HG03432 (cell line): ENCODE data around the gene PQBP1.

Experiments
- ATAC-seq: cut with Tn5 transposase; IDR thresholded peaks from one replicate; pipeline ENCODE4 v1.9.1; 2021; ENCODE audit warnings: mild to moderate bottlenecking, moderate library complexity; ENCODE audit not compliant: unreplicated experiment

Gene PQBP1

DNA sequence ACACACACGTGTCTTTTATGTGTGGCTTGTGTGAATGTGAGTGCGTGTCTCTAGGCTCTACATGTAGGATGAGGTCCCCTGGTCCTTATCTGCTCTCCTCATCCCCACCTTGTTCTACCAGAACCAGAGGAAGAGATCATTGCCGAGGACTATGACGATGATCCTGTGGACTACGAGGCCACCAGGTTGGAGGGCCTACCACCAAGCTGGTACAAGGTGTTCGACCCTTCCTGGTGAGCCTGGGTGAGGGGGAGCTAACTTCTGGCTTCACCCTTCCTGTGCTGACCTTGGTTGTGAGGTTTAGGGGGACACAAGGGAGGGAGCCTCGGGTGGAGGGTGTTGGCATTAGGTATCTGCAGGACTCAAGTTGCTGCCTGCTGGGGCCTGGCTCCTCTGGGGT is 3.3 kb downstream of the PQBP1 start:
- no peak for ATAC-seq

DNA sequence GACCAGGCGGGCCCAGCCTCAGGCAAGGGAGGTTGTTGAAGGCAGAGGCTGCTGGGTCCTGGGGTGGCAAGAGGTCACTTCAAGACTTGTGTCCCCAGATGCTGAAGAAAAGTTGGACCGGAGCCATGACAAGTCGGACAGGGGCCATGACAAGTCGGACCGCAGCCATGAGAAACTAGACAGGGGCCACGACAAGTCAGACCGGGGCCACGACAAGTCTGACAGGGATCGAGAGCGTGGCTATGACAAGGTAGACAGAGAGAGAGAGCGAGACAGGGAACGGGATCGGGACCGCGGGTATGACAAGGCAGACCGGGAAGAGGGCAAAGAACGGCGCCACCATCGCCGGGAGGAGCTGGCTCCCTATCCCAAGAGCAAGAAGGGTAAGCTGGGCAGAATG is 4.4 kb downstream of the PQBP1 start:
- no peak for ATAC-seq

DNA sequence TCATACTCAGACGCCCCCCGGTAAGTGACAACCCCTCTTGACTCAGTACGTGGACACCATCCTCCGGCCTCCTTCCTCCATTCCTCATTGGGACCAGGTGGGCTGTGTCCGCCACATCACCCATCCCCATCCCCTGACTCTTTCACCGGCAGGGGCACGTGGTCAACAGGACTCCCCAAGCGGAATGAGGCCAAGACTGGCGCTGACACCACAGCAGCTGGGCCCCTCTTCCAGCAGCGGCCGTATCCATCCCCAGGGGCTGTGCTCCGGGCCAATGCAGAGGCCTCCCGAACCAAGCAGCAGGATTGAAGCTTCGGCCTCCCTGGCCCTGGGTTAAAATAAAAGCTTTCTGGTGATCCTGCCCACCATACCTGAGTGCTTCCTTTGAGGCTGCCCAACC is 5.0 kb downstream of the PQBP1 start:
- ATAC-seq = no peak

DNA sequence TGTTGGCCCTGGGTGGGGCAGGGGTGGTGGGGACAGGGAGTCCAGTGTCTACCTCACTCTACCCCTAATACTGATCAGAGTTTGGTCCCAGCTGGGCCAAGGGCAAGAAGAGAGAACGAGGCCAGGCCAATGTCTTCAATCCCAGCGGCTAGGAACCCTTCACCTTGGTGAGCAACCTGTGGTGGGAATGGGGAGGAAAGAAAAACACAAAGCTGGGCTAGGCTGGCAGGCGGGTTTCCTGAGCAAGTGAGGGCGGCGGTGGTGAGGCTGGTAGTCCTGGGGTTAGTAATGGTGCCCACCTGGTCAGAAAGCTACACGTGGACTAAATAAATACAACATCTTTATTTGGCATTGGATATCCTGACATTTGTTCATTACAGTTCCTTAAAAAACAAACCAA is 5.6 kb downstream of the PQBP1 start:
- ATAC-seq = no peak

DNA sequence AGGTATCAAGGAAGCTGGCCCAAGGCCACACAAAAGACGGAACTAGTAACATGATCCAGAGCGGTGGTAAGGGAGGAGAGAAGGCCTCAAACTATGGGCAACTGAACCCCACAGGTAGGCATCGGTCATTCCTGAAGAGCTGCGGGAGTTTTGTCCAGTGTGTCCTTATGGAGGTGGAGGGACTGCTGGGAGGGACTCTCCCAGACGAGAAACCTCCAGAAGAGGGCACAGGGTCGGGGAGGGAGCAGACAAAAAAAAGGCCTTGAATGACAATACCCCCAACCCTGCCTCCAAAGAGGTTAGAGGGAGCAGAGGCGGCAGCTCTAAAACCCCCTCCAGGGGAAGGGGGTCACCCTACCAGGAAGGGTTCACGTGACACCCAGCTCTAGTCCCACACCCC is 6.5 kb downstream of the PQBP1 start:
- ATAC-seq = no peak

DNA sequence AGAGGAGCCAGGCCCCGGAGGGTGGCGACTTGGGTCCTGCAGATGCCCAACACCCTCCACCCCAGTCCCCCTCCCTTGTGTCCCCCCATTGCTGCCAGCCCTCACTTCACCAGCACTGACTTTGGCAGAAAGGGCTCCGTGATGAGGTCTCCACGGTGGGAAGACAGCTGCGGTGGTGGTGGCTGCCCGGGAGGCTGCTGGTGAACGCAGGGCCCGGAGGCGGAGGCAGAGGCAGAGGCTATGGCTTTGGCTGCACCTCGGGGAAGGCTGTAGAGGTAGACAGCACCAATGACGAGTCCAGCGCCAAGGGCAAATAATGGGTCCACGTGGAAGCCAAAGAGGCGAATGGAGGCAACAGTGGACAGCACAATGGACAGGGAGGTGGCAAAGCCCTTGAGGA is 6.9 kb downstream of the PQBP1 start:
- no peak for ATAC-seq

DNA sequence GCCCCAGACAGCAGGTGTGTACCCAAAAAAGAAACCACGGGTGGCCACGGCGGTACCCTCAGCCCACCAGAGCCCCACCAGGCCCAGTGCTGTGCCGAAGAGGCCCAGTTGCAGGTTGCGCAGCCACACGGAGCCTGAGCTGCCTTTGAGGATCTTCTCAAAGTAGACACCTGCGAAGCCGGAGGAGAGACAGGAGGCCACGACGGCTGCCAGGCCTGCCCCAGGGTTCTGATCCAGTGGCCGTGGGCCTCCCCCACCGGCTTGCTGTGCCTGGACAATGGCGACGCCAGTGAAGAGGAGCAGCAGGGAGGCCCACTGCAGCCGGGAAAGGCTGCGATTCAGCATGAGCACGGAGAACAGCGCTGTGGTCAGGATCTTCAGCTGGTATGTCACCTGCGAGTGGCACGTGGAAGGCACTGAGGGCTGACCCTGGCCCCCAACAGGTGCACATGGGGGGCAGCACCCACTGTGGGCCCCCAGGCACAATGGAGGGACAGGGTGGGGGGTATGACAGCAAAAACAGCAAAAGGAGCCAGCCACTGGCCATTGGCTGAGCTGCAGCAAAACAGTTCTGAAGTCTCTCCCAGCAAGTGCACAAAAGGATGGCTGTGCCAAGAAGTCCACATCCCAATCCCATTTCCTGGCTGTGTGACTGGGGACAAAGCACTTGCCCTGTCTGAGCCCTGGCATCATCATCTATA is 7.5 kb downstream of the PQBP1 start:
- no peak for ATAC-seq

DNA sequence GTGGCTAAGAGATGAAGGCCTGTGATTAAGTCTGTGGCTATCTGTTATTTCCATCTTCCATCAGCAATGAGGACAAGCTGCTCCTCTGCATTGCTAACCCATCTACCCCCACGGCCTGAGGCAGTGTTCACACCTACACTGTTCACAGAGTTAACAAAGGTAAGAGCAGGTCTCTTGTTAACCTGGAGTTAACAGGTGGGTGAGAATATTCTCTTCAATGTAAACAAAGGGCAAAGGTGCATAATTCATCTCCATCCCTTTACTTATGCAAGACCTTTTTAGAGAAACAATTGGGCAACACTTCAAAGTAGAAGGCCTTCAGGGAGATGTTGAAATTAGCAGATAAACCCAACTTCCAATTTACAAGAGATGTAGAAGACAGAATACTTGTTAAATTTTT is 10.9 kb downstream of the PQBP1 start:
- ATAC-seq = no peak

DNA sequence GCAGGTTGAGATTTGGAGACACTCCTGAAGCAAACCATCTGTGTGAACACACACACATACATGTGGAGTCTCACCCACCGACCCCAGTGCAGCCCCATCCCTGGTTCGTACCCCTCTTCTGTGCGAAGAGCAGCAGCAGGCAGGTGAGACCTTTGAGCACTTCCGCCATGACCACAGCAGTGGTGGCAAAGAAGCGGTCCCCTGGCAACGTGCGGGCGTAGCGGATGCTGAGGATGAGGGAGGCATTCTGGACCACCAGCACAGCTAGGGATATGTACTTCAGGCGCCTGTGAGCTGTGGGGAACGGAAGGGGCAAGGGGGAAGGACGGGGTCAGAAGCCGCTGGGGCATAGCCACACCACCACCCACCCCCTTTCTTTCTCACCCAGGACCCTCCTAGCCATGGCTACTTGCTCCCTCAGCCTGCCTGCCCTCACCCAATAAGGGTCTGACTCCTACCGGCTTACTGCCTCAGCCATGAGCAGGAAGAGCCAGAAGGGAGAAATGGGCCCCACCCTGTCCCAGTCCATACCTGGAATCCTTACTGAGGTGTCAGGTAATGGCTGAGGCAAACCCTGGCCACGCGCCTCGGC is 12.1 kb downstream of the PQBP1 start:
- ATAC-seq = no peak

DNA sequence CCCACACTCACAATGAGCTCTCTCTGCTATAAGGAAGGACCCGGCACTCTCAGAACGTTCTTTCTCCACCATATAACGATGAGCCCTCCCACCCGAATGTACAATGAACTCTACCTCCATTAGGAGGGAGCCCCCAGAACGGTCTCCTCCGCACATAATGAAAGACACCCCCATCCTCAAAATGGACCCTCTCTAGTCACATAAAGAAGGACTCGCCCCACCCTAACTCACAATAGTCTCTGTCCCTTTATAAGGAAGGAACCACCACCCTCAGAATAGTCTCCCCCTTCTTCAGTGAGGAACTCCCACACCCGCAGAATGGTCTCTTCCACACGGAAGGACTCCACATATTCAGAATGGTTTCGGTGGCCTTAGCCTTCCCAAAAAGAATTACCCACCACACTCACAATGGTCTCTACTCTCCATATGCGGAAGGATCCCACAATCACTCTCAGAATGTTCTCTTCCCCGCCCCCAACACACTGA is 13.2 kb downstream of the PQBP1 start:
- ATAC-seq = no peak

DNA sequence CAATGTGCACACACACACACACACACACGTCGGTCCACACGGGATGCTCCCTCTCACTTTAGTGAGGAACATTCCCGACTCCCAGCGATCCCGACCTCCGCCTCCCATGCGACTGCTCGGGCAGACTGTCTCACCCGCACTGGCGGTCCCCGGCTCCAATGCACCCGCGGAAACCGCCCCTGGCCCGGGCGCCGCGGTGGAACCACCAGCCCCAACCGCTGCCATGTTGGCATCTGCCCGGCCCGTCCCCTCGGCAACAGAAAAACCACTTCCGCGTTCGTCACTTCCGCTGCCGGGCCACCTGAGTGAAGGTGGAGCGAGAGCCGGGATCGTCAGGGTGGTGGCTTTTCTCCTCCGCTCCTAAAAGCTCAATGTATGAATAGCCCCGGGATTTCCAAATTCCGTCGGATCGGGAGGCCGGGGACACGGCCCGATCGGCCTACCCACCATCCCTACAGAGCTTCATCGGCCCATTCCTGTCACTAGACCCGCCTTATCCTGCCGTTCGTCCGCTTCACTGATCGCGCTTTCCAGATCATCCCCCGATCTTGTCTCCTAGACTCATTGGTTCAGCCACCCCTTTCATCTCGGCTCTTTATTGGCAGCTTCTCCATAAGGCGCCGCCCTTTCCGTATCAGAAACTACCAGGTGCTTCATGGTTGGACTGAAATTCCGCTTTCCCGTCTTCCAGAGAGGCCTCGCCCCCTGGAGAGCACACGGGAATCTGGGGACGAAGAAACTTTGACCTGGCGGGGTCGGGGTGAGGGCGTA is 13.9 kb downstream of the PQBP1 start, which contains the start of gene SLC35A2:
Gene SLC35A2 (minus strand): TSS at position 235 of the 771 bp plus-strand sequence. CDS start 10 bp downstream, at position 225.
- peak; percentile 86 for ATAC-seq

DNA sequence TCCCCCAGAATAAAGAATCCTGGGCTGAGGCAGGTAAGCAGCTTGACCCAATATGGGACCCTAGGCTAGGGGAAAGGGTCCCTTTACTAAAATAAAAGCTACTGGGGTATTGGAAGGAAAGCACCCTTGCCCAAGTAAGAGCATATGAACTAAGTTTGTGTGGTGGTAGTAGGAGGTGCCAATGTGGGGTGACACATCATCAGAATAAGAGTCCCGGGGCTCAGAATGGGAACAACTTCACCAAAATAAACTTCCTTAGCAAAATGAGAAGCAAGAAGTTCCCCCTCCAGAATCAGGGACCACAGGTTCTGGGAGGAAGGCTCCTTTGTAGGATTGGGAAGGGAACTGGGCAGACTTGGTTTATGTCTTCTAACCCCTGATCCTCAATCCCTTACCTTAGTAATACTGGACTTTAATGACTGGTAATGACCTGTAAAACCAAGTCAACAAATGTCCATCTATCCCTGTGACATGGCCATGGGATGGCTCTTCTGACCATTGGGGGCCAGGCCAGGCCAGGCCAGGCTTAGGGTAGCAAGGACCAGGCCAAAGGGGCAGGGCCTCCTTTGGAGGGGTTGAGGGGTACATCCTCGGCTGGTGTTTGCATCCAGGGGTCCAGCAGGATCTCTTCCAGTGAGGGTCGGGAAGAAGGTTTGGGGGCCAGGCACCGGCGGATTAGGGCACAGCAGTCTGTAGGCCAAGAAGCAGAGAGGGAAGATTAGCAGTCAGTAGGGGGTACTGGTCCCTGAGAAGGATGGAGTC is 16.1 kb downstream of the PQBP1 start:
- ATAC-seq = no peak

DNA sequence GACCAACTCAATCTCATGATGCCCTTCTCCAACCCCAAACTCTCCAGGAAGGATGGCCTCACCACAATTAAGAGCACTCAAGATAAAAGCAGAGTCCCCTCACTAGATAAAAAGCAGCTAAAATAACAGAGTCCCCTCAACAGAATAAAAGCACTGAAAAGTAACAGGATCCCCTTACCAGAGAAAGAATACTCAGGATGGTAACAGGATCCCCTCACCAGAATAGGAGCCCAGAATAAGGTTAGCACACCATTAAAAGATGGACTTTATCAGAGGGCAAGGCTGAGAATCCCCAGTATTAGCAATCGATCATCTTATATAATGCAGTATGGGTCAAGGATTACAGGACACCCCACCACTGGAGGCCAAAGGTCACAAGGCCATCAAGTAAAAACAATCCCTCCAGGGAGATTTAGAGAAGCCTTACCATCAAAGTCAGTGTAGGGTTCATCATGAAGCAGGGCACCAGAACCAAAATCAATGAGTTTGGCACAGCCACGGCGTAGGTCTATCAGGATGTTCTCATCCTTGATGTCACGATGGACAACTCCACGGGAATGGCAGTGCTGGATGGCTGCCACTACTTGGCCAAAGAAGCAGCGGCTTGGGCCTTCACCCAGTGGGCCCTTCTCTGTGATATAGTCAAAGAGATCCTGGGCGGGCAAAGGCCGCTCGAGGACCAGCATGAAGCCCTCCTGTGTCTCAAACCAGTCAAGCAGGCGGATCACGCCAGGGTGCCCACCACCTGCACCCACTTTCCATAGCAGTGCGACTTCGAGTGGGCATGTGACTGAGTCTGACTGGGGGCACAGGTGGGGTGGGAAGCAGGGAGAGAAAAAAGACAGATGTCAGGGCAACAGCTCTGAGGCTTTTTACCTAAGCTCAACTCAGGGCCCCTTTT is 17.1 kb downstream of the PQBP1 start:
- no peak for ATAC-seq

DNA sequence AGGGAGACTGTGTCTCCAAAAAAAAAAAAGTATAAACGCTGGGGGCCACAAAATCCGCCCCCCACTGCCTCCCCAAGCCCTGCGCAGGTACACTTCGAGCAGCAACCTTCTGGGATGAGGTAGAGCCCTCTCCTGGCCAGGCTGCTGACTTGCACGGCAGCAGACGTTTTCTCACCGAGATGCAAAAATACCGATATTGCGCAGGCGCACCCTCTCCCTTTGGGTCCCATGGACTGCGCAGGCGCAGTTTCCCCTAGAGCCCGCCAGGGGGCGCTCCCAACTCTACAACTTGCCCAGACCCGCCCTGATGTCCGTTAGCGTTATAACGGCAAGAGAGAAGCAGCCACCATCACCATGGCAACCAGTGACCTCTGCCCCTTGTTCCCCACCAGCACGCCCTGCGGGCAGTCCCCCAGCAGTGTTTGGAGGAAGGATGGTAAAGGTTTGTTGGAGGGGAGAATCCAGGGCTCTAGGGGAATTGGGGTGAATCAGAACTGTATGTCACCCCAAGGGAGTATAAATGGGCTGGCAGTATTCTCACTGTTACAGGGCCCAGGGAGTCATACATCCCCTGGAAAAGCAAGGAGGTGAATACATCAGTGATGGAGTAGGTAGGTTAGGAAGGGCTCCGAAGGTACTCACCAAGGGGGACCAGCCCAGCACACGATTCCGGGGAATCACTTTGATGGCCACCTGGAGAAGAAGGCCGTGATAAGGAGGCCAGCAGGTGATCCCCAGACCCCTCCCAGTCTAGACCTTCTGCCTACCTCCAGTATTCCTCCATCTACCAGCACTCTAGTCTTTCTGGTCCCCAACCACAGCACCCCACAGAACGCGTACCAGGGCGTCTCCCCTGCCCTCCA is 19.6 kb downstream of the PQBP1 start:
- peak; percentile 57 for ATAC-seq

DNA sequence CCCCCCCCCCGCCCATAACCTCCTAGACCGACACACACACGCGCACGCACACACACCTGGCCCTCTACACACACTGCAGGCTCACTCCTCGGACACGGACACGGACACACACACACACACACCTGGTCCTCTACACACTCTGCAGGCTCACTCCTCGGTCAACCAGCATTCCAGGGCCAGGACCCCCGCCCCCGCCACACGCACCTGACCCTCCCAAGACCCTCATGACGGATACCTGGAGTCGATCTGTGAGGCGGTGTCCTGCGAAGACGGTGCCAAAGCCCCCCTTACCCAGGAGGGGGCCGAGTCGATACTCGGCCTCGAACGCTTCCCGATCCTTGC is 20.5 kb downstream of the PQBP1 start:
- no peak for ATAC-seq

DNA sequence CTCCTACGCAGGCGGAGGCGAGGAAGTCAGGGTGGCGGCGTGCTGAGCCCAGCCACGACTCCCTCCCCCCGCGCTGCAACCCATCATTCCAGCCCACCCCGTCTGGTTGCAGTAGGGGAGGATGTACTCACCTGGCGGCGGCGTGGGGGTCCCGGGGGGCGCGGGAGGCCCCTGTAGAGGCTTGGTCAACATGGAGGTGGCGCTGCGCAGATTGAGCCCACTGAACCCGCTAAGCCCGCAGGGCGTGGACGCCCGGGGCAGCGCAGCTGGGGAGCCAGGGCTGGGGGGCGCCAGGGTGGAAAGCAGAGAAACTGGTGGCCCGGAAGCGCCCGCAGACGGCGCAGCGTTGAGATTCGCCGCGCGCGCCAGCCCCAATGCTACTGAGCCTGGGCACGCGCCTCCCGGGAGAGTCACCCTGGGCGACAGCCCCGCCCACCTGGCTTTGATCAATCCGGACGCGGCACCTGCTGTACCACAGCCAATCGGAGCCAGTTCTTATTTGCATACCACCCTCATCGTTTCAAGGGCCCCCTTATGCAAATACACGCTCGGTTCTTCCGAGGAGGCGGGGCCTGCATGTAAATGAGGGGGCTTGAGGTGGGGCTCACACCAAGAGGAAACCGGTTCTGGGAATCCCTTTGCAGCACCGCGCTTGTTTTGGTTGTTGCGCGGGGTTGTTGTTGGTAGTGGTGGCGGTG is 21.1 kb downstream of the PQBP1 start, which contains the start of gene PIM2:
Gene PIM2 (minus strand): TSS at position 382 of the 698 bp plus-strand sequence. CDS start 190 bp downstream, at position 192.
- ATAC-seq = peak; percentile 78

DNA sequence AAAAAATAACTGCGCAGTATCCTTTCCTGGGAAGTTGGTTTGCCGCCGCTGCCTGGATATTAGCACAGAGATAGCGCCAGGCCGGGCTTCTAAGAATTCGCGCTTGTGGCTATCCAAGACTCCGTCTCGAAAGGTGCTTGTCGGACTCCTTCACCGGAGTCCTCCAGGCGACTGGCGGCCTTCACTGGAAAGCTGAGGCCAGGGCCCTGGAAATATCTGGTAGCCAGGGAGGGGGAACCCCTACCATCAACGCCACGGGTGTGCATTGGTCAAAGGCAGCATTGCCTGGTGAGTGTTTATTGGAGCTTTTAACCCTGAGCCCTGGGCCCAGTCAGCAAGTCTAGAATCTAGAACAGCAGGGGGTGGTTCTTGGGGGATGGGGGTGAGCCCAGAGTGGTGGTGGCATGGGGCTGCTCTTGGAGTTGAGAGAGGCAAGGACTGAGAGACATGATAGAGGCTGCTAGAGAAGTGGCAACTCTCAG is 21.7 kb downstream of the PQBP1 start:
- peak; percentile 22 for ATAC-seq

DNA sequence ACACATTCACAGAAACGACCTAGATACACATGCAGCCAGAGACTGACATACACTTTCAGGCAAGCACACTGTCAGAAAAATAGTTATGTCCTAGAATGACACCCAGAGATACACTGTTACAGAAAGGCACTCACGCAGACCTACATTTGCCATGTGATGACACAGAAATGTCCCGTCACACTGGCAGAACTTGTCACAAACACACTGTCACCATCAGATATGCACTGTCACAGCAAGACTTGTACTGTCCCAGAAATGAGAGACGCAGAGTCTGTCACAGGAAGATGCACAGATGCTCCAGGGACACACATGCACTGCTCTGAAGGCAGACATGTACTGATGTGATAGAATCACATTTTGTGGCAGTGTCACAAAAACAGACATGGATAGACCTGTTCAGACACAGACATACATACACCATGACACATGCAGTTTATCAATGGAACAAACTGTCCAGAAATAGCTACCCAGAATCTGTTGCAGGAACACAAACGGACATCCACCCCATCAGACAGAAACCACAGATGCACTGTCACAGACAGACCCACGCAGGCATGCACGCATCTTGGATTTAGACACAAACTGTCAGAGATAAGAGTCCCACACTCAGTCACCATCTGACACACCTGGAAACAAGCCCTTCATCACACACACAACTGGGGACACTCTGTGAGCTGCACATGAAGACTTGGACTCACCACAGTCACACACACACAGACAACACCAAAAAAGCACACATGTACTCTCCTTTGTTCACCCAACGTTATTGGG is 22.4 kb downstream of the PQBP1 start:
- ATAC-seq = no peak
